GM12878 (cell line): Measurements from ENCODE around the gene INHA. TPM values are rescaled to one million over a fixed set of nuclear protein-coding genes. Genes with fewer than 3 reads are reported as not detected.

Experiments used
- ATAC-seq: fragments of 200-7000 bp; cut with Tn5 transposase; 3 replicates; pipeline ENCODE4 v1.9.1; 2020; ENCODE audit warnings: mild to moderate bottlenecking, moderate library complexity
- BruUV-seq: library from RNA; stranded (reverse); fragments of 400-500 nt; replicated peaks from 2 replicates; lab custom pipeline; 2021; lab: Mats Ljungman, UMichigan
- CTCF ChIA-PET: fragments of 300-600 bp; sonication (Branson Sonifier 250); formaldehyde crosslinking; extraction: SDS; loops from one replicate; lab custom pipeline; 2021; ENCODE audit warnings: inconsistent platforms; lab: Yijun Ruan, JAX
- POLR2A ChIA-PET: fragments of 350-600 bp; formaldehyde crosslinking; extraction: SDS; loops from one replicate; lab custom pipeline; 2021; ENCODE audit warnings: inconsistent platforms; lab: Charles Lee
- RAD21 ChIA-PET: fragments of 300-600 bp; sonication (Branson Sonifier 250); formaldehyde crosslinking; loops from one replicate; lab custom pipeline; 2023; ENCODE audit warnings: antibody characterized with exemption; ENCODE audit not compliant: unreplicated experiment; lab: Charles Lee
- SMC1A ChIA-PET: fragments of 300-600 bp; sonication (Branson Sonifier 250); formaldehyde crosslinking; loops from one replicate; lab custom pipeline; 2023; ENCODE audit not compliant: unreplicated experiment, uncharacterized antibody; lab: Charles Lee
- DNase-seq: peaks from one replicate; pipeline ENCODE4 v3.0.0-alpha.2; 2011; ENCODE audit warnings: low read depth, low spot score
- FAIRE-seq: peaks from 3 replicates; lab custom pipeline; 2011; peaks lifted over from hg19 to GRCh38; lab: Jason Lieb, UNC
- H2AFZ ChIP-seq: 2 replicates; pipeline ENCODE4 v1.6.0; 2011; ENCODE audit warnings: low read depth, low read length, control low read depth; ENCODE audit not compliant: control insufficient read depth
- H3K27ac ChIP-seq: 2 replicates; pipeline ENCODE4 v1.5.1; 2011; ENCODE audit warnings: control low read depth; ENCODE audit not compliant: control insufficient read depth, insufficient read depth
- H3K27me3 ChIP-seq, 2 experiments: replicated peaks in 1 of 2; 2 replicates each; pipeline versions ENCODE4 v1.6.0 to v1.6.1; 2011; ENCODE audit warnings: low read length in 1 of 2; ENCODE audit not compliant: control insufficient read depth in 2 of 2, insufficient read depth in 2 of 2
- H3K36me3 ChIP-seq, 2 experiments: 2 replicates each; pipeline ENCODE4 v1.5.1; 2011; ENCODE audit warnings: low read length in 1 of 2; ENCODE audit not compliant: control insufficient read depth in 2 of 2, insufficient read depth in 2 of 2
- H3K4me1 ChIP-seq: 2 replicates; pipeline ENCODE4 v1.6.1; 2011; ENCODE audit warnings: mild to moderate bottlenecking, low read length, moderate library complexity, mixed read lengths; ENCODE audit not compliant: control insufficient read depth, insufficient read depth
- H3K4me2 ChIP-seq: 2 replicates; pipeline ENCODE4 v1.6.0; 2011; ENCODE audit warnings: control low read depth; ENCODE audit not compliant: control insufficient read depth, insufficient read depth
- H3K4me3 ChIP-seq: fragments of 200-600 bp; sonication (generic); 2 replicates; pipeline ENCODE4 v1.5.1; 2016
- H3K79me2 ChIP-seq: 2 replicates; pipeline ENCODE4 v1.6.0; 2011; ENCODE audit warnings: low read length; ENCODE audit not compliant: control insufficient read depth, insufficient read depth
- H3K9ac ChIP-seq: 2 replicates; pipeline ENCODE4 v1.8.0; 2011; ENCODE audit warnings: low read length, control low read depth, mixed read lengths; ENCODE audit not compliant: control insufficient read depth, insufficient read depth
- H3K9me3 ChIP-seq: replicated peaks from 3 replicates; pipeline ENCODE4 v1.5.1; 2011; ENCODE audit warnings: mild to moderate bottlenecking, low read length; ENCODE audit not compliant: control insufficient read depth, insufficient read depth
- H4K20me1 ChIP-seq: 2 replicates; pipeline ENCODE4 v1.6.0; 2011; ENCODE audit not compliant: control insufficient read depth, insufficient read depth
- CBFB ChIP-seq: IDR thresholded peaks from 2 replicates; pipeline ENCODE4 v1.6.1; 2016; ENCODE audit warnings: antibody characterized with exemption, low read depth
- CBX5 ChIP-seq: sonication (generic); IDR thresholded peaks from 2 replicates; pipeline ENCODE4 v1.6.1; 2016; ENCODE audit warnings: low read depth, moderate library complexity, mild to moderate bottlenecking, inconsistent platforms
- CHD2 ChIP-seq: IDR thresholded peaks from 2 replicates; pipeline ENCODE4 v1.6.1; 2011; ENCODE audit warnings: low read depth, low read length, improper control_type of control experiment, borderline replicate concordance
- CREB1 ChIP-seq: IDR thresholded peaks from 2 replicates; pipeline ENCODE4 v1.6.1; 2012; ENCODE audit warnings: low read depth, mild to moderate bottlenecking, inconsistent platforms
- CREM ChIP-seq: IDR thresholded peaks from 2 replicates; pipeline ENCODE4 v1.6.1; 2014; ENCODE audit warnings: antibody characterized with exemption, low read depth
- DPF2 ChIP-seq: fragments of 450-650 bp; IDR thresholded peaks from 2 replicates; pipeline ENCODE4 v1.6.1; 2017; ENCODE audit warnings: mild to moderate bottlenecking
- HCFC1 ChIP-seq: fragments of 150-350 bp; IDR thresholded peaks from 2 replicates; pipeline ENCODE4 v1.6.1; 2014; ENCODE audit warnings: low read length
- HDAC6 ChIP-seq: fragments of 200-600 bp; sonication (generic); IDR thresholded peaks from one replicate; pipeline ENCODE4 v1.8.0; 2017; ENCODE audit warnings: antibody characterized with exemption; ENCODE audit not compliant: unreplicated experiment
- HDGF ChIP-seq: fragments of 450-650 bp; IDR thresholded peaks from 2 replicates; pipeline ENCODE4 v1.6.1; 2016; ENCODE audit warnings: antibody characterized with exemption
- NKRF ChIP-seq: fragments of 450-650 bp; conservative IDR thresholded peaks from 2 replicates; pipeline ENCODE4 v1.6.1; 2017; ENCODE audit warnings: mild to moderate bottlenecking, moderate library complexity
- NR2C1 ChIP-seq: fragments of 450-650 bp; IDR thresholded peaks from 2 replicates; pipeline ENCODE4 v1.6.1; 2017; ENCODE audit warnings: antibody characterized with exemption, mild to moderate bottlenecking, moderate library complexity
- NR2F1 ChIP-seq: fragments of 450-650 bp; conservative IDR thresholded peaks from 2 replicates; pipeline ENCODE4 v1.6.1; 2017; ENCODE audit warnings: mild to moderate bottlenecking
- POLR2AphosphoS2 ChIP-seq: IDR thresholded peaks from 2 replicates; pipeline ENCODE4 v1.6.1; 2011; ENCODE audit warnings: low read depth, mild to moderate bottlenecking, low read length, improper control_type of control experiment, moderate library complexity
- SMAD5 ChIP-seq: IDR thresholded peaks from 2 replicates; pipeline ENCODE4 v1.6.1; 2016; ENCODE audit warnings: antibody characterized with exemption, low read depth
- SP1 ChIP-seq: IDR thresholded peaks from one replicate; pipeline ENCODE4 v1.6.1; 2011; ENCODE audit warnings: low read depth, low read length
- WGBS: methylation state at CpG from one replicate; pipeline ENCODE4 v1.1.6; 2016; ENCODE audit warnings: low lambda C conversion rate; ENCODE audit not compliant: insufficient replicate concordance, insufficient coverage; ENCODE audit errors: missing lambda C conversion rate; 5-methylcytosine and 5-hydroxymethylcytosine counted together
- in situ Hi-C: fragments of 300-500 bp; cut with MboI; formaldehyde crosslinking; loops from 9 replicates; pipeline ENCODE4 v1.14.3; 2018; ENCODE audit warnings: mixed read lengths
- intact Hi-C: fragments of 100-400 bp; cut with micrococcal nuclease; formaldehyde crosslinking; loops from one replicate; pipeline ENCODE4 v1.14.2; 2022; ENCODE audit not compliant: unreplicated experiment
- polyA plus RNA-seq, 11 experiments: library from polyadenylated mRNA; depleted of rRNA in 4 of 11; unstranded in 6 of 11; stranded (reverse) in 5 of 11; fragments of >200 nt; fragmentation: Nextera tagmentation in 4 of 11; fragmentation: Illumina TruSeq in 1 of 11; extraction: Ambion mirVana in 4 of 11; extraction: Trizol in 1 of 11; gene quantifications; 1 replicate in 1 of 11; 2 replicates in 10 of 11; pipeline versions ENCODE4 v1.2.1 to v1.2.3, GENCODE V29; 2011 to 2016; ENCODE audit warnings: inconsistent platforms in 2 of 11, missing spikeins in 2 of 11, low read depth in 1 of 11
- total RNA-seq, 4 experiments: library from RNA; depleted of rRNA in 3 of 4; stranded (reverse); fragments of >200 nt in 3 of 4; fragmentation: Illumina TruSeq in 1 of 4; extraction: Trizol in 1 of 4; gene quantifications; 2 replicates each; pipeline versions ENCODE4 v1.2.1 to v1.2.3, GENCODE V29; 2013 to 2021
- TF ChIP-seq, protein P1 (sequence below): IDR thresholded peaks from 2 replicates; pipeline ENCODE4 v1.6.1; 2012; ENCODE audit warnings: low read depth, low read length, improper control_type of control experiment
- TF ChIP-seq, protein P2 (sequence below): fragments of 150-350 bp; IDR thresholded peaks from 2 replicates; pipeline ENCODE4 v1.6.1; 2016; ENCODE audit warnings: low read depth, low read length

Gene INHA
- total and polyA plus RNA-seq, 10 of the 15 experiments (the other 5 are each of a cell fraction or from before 2014, with no cell fraction given), result not detected

- WGBS, result 33% methylated on average over 30 of the region's 35 CpGs
- no peaks in the 10 kb centered on the region for H3K4me1 ChIP-seq
- H3K36me3 ChIP-seq, result no peaks in the 10 kb centered on the region
- SMC1A ChIA-PET, result no interaction called here
- intact Hi-C loops (no loop called here), in situ Hi-C loops (no loop called here)
- FAIRE-seq (no peak), ATAC-seq (no peak)
- no peak overlapping the region for H3K4me3 ChIP-seq
- H3K9me3 ChIP-seq, result no peaks in the 10 kb centered on the region
- no peaks in the 10 kb centered on the region for H4K20me1 ChIP-seq
- no peak for TF ChIP-seq NKRF
- no peak for TF ChIP-seq HDAC6
- no peak for TF ChIP-seq SP1
- TF ChIP-seq POLR2AphosphoS2, result no peak
- TF ChIP-seq CBFB, result no peak
- TF ChIP-seq DPF2, result no peak
- TF ChIP-seq, protein P1, sequence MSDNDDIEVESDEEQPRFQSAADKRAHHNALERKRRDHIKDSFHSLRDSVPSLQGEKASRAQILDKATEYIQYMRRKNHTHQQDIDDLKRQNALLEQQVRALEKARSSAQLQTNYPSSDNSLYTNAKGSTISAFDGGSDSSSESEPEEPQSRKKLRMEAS, result no peak
- no peak for TF ChIP-seq HDGF
- TF ChIP-seq NR2C1, result no peak
- TF ChIP-seq NR2F1, result no peak
- TF ChIP-seq SMAD5, result no peak
- no peak for TF ChIP-seq HCFC1
- TF ChIP-seq CREM, result no peak
- TF ChIP-seq, protein P2, sequence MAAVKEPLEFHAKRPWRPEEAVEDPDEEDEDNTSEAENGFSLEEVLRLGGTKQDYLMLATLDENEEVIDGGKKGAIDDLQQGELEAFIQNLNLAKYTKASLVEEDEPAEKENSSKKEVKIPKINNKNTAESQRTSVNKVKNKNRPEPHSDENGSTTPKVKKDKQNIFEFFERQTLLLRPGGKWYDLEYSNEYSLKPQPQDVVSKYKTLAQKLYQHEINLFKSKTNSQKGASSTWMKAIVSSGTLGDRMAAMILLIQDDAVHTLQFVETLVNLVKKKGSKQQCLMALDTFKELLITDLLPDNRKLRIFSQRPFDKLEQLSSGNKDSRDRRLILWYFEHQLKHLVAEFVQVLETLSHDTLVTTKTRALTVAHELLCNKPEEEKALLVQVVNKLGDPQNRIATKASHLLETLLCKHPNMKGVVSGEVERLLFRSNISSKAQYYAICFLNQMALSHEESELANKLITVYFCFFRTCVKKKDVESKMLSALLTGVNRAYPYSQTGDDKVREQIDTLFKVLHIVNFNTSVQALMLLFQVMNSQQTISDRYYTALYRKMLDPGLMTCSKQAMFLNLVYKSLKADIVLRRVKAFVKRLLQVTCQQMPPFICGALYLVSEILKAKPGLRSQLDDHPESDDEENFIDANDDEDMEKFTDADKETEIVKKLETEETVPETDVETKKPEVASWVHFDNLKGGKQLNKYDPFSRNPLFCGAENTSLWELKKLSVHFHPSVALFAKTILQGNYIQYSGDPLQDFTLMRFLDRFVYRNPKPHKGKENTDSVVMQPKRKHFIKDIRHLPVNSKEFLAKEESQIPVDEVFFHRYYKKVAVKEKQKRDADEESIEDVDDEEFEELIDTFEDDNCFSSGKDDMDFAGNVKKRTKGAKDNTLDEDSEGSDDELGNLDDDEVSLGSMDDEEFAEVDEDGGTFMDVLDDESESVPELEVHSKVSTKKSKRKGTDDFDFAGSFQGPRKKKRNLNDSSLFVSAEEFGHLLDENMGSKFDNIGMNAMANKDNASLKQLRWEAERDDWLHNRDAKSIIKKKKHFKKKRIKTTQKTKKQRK, result no peak
- no peak for TF ChIP-seq CHD2
- no peak for TF ChIP-seq CREB1
- TF ChIP-seq CBX5, result no peak
- TF ChIP-seq, all 136 proteins: peak for 0
- RAD21 ChIA-PET, result no interaction called here
- no peaks in the 10 kb centered on the region for H3K79me2 ChIP-seq
- no peak for DNase-seq
- CTCF ChIA-PET, result interaction anchor here (1.0 to 1.7 kb wide), 2 partner anchors 13 to 21 kb away, joined by 3 to 6 read pairs; no protein-coding TSS in a partner anchor
- no peak overlapping the region for H3K4me2 ChIP-seq
- H2AFZ ChIP-seq, result no peak overlapping the region
- no TSS peak for BruUV-seq
- H3K27me3 ChIP-seq, result no peaks in the 10 kb centered on the region; a peak in 2 of 4 replicates
- no peak overlapping the region for H3K27ac ChIP-seq
- POLR2A ChIA-PET, result no interaction called here
- H3K9ac ChIP-seq, result no peak overlapping the region
These were observed 9.8 kb upstream of the INHA start for GRCh38 chr2:219562049-219563020.
